Astrocyte of the cerebellum (primary cell): Measurements from ENCODE around the gene HESX1.

Experiments
- DNase-seq: peaks from one replicate; pipeline ENCODE4 v3.0.0-alpha.2; 2011; ENCODE audit warnings: low read depth
- H3K4me3 ChIP-seq: 2 replicates; pipeline ENCODE4 v1.5.1; 2011; ENCODE audit warnings: mild to moderate bottlenecking, low read depth, low read length, moderate library complexity
- CTCF ChIP-seq: IDR thresholded peaks from 2 replicates; pipeline ENCODE4 v1.5.1; 2012; ENCODE audit warnings: low read length, low read depth, moderate library complexity, mild to moderate bottlenecking; ENCODE audit errors: missing control alignments
- in situ Hi-C: cut with HindIII; loops from 2 replicates; pipeline ENCODE4 v1.10.0; 2017; ENCODE audit warnings: low sequenced_read_pairs

HESX1 gene

GRCh38 chr3:57199895-57200297 is at the start of gene HESX1:
Gene HESX1 (minus strand): TSS chr3:57199978. CDS start chr3:57199918, 60 bp downstream.
- no peak for DNase-seq
- no peak for TF ChIP-seq CTCF
- no peak within 1 kb of the TSS for H3K4me3 ChIP-seq
- in situ Hi-C loops, result no loop called here

DNA sequence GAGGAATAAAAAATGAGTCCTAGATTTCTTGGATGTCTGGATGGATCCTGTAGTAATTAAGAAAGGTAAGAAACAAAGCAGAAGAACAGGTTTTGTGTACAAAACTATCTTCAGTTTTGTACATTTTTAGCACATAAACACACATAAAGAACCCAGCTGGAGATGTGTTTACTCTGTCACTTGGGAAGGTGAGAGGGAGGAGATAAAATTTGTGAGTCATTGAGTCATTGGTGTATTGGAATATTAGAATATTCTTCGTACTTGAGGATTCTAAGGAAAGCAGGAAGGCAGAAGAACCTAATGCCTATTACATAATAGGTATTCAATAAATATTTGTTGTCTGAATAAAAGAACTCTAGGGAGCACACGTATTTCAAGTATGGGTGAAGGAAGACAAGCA is 45.2 kb upstream of the HESX1 start:
- TF ChIP-seq CTCF, result no peak
- no peak for DNase-seq
- H3K4me3 ChIP-seq, result no peak overlapping the region
- in situ Hi-C loops, result no loop called here

DNA sequence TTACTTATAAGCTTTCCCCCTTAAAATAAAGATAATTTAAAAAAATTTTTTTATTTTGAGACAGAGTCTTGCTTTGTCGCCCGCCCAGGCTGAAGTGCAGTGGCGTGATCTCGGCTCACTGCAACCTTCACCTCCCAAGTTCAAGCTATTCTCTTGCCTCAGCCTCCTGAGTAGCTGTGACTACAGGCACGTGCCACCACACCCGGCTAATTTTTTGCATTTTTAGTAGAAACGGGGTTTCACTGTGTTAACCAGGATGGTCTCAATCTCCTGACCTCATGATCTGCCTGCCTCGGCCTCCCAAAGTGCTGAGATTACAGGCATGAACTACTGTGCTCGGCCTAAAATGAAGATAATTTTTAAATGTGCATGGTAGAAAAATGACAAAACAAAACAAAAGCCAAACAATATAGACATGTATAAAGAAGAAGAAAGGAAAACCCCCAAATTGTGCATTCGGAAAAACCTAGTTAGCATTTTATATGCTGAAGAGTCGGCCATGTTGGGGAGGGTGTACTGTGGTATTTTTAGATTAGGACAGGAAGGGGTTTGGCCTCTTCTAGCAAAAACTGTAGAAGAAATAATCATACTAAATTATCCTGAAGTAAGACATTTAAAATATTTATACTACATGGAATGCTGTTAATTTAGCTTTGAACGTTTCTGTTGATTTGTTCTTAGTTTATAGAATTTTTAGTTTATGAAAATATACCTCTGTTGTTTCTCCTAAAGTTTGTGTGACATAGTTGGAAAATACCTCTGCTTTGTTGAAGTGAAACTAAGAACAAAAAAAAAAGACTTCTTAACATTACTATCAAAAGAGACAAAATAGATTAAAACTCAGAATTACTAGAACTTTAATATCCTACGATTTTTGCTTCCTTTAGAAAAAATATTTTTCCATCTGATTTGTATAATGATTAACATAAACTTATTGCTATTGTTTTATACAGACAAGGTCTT is 35.1 kb upstream of the HESX1 start:
- no peak for DNase-seq
- H3K4me3 ChIP-seq, result no peak overlapping the region
- TF ChIP-seq CTCF, result no peak
- in situ Hi-C loops, result no loop called here

GRCh38 chr3:57233799-57234198 is 34.0 kb upstream of the HESX1 start:
- DNase-seq, result no peak
- TF ChIP-seq CTCF, result no peak
- in situ Hi-C loops, result no loop called here
- no peak overlapping the region for H3K4me3 ChIP-seq

- TF ChIP-seq CTCF, result no peak
- H3K4me3 ChIP-seq, result no peak overlapping the region
- DNase-seq, result no peak
- in situ Hi-C loops, result no loop called here
These were observed 30.2 kb upstream of the HESX1 start for GRCh38 chr3:57230006-57230405.

DNA sequence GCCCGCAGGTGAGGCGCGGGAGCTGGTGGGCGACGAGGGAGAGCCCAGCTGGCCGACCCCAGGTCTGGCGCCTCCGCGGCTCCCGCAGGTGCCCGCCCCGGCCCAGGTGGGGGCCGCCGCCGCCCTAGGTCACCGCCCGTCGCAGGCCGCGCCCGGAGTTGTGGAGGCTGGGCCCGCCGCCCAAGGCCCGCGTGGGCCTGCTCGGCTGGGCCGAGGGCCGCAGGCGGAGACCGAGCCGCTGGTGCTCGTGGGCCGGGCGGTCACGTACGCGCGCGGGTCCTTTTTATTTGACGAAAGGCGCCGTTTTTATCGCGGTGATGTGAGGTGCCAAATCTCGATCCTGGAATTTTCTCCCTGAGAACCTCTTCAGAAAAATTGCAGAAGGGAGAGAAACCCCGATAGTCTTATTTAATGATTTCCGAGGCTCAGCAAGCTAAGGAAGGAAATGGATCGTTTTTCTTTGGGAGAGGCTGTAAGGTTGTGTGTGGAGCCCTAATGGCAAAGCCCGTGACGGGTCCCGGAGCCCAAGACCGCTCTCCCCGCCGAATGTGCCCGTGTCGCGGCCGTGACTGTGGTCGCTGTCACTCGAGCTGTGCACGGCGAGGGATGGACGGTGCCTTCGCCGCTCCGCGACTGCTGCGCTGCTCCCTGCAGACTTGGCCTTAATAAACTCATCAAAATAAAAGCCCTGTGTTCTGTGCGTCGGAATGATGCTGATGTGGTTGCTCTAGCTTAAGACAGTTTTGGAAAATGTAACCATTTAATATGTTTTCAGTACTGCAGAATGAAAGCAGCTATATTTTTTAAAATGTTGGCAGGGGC is 28.4 kb upstream of the HESX1 start:
- TF ChIP-seq CTCF, result no peak
- H3K4me3 ChIP-seq, result peak overlapping the region; percentile 57
- in situ Hi-C loops, result no loop called here
- no peak for DNase-seq
